Measurements from ENCODE around the gene ACACA. TPM values are rescaled to one million over a fixed set of nuclear protein-coding genes. Genes with fewer than 3 reads are reported as not detected.

ACACA gene
- total and polyA plus RNA-seq, 9 of the 15 experiments (the other 6 are each of a cell fraction or from before 2014, with no cell fraction given), result 35.9 to 135 (median 88.4) TPM

GRCh38 chr17:37231887-37232286 lies 174.7 kb downstream of the ACACA start (continued):
- TF ChIP-seq ELF4 (CRISPR knock-in tag; IDR thresholded peaks at IDR 0.05) (no peak), POU5F1 (IDR thresholded peaks at IDR 0.05; ENCODE audit: borderline replicate concordance, low read depth, low read length, partially characterized antibody) (no peak), BCL6 (CRISPR knock-in tag; IDR thresholded peaks at IDR 0.05) (no peak), CAMTA2 (CRISPR knock-in tag; conservative IDR thresholded peaks at IDR 0.05) (no peak), KLF6 (CRISPR knock-in tag; IDR thresholded peaks at IDR 0.05; ENCODE audit: borderline replicate concordance) (no peak), BMI1 (IDR thresholded peaks at IDR 0.05; ENCODE audit: low read length) (no peak)

- no TSS peak for BruUV-seq (replicated peaks)
- Histone ChIP-seq H3K27ac (ENCODE audit: extremely low read depth, low read depth, low read length) (no peak overlapping the region; the same call in 2 of the 3 replicates), H2AFZ (ENCODE audit: low read depth, low read length) (no peak overlapping the region), H3K4me1 (replicated peaks in 1 of 2; ENCODE audit: control insufficient read depth in 2 of 2, insufficient read depth in 2 of 2, low read length in 2 of 2) (no peaks in the 10 kb centered on the region), H3K4me3 (no peak overlapping the region), H3K9me1 (ENCODE audit: control insufficient read depth, insufficient read depth, low read length) (no peaks in the 10 kb centered on the region), H3K79me2 (ENCODE audit: control insufficient read depth, insufficient read depth, low read length) (no peaks in the 10 kb centered on the region), H3K27me3 (ENCODE audit: control insufficient read depth in 2 of 2, insufficient read depth in 2 of 2, low read length in 2 of 2) (no peaks in the 10 kb centered on the region), H4K20me1 (replicated peaks; ENCODE audit: control insufficient read depth, insufficient read depth, low read length) (no peaks in the 10 kb centered on the region), H3K9ac (ENCODE audit: insufficient read depth in 1 of 2, low read depth in 2 of 2, low read length in 2 of 2) (no peak overlapping the region), H3K36me3 (ENCODE audit: control insufficient read depth, insufficient read depth, low read length) (peaks cover 78% of the 10 kb centered on the region), H3K9me3 (replicated peaks; ENCODE audit: control insufficient read depth, insufficient read depth, low read depth, low read length) (no peaks in the 10 kb centered on the region), H3K4me2 (ENCODE audit: insufficient read depth, low read length) (no peak overlapping the region)
- in situ Hi-C loops (cut with MboI), result no loop called here
- ChIA-PET CTCF (ENCODE audit: low intra/inter-chr PET ratio) (no interaction called here), POLR2A (interaction anchor here (0.6 kb wide), 1 partner anchor 20 kb away, joined by 3 read pairs; no protein-coding TSS in a partner anchor)
- intact Hi-C loops (cut with micrococcal nuclease), result no loop called here
- FAIRE-seq (no peak), ATAC-seq (no peak), DNase-seq (ENCODE audit: extremely low read depth in 1 of 4, low spot score in 3 of 4) (no peak)
- WGBS (ENCODE audit: insufficient coverage, low coverage, missing lambda C conversion rate), result 93% methylated on average over 1 of the region's 1 CpG
- TF ChIP-seq AFF1 (IDR thresholded peaks at IDR 0.05; ENCODE audit: low read depth in 1 of 2, partially characterized antibody in 2 of 2) (no peak), HOXB6 (CRISPR knock-in tag; IDR thresholded peaks at IDR 0.05; ENCODE audit: borderline replicate concordance) (no peak), ZKSCAN8 (CRISPR knock-in tag; IDR thresholded peaks at IDR 0.05) (no peak), RCOR1 (IDR thresholded peaks at IDR 0.05; ENCODE audit: borderline replicate concordance in 1 of 2, low read depth in 2 of 2, low read length in 2 of 2) (no peak), EHMT2 (IDR thresholded peaks at IDR 0.05) (no peak), POLR2A (conservative IDR thresholded peaks at IDR 0.05) (no peak), ZNF395 (CRISPR knock-in tag; IDR thresholded peaks at IDR 0.05) (no peak), ZNF354B (CRISPR knock-in tag; IDR thresholded peaks at IDR 0.05) (no peak), CREB3 (tag; conservative IDR thresholded peaks at IDR 0.05; ENCODE audit: low read depth) (no peak), ZNF561 (CRISPR knock-in tag; conservative IDR thresholded peaks at IDR 0.05) (no peak), RBM34 (IDR thresholded peaks at IDR 0.05; ENCODE audit: borderline replicate concordance, insufficient read depth, low read length) (no peak)
These were observed 176.0 kb downstream of the ACACA start for GRCh38 chr17:37230633-37231032.

Data from K562 (cell line).